H54 (cell line): ENCODE results near the gene CHURC1.
A peak's percentile ranks its signal among the peaks of the same experiment; 100 is the strongest.
"Not testable (repeated sequence)": the region's sequence is repeated elsewhere in the genome, so short reads cannot be mapped to it uniquely, and the experiment has no call there.

Source experiments
- DNase-seq: peaks from one replicate; pipeline ENCODE4 v3.0.0; 2011; ENCODE audit warnings: low spot score, mixed read lengths; ENCODE audit not compliant: insufficient read length
- FAIRE-seq: peaks from 3 replicates; lab custom pipeline; 2011; peaks lifted over from hg19 to GRCh38; lab: Jason Lieb, UNC
- POLR2A ChIP-seq: IDR thresholded peaks from 2 replicates; pipeline ENCODE4 v1.6.1; 2011; ENCODE audit warnings: low read depth, mild to moderate bottlenecking, low read length

CHURC1 gene

GRCh38 chr14:64880221-64881121 lies 33.8 kb upstream of the CHURC1 start:
- FAIRE-seq: no peak
- no peak for TF ChIP-seq POLR2A
- DNase-seq: peak; percentile 61

DNA sequence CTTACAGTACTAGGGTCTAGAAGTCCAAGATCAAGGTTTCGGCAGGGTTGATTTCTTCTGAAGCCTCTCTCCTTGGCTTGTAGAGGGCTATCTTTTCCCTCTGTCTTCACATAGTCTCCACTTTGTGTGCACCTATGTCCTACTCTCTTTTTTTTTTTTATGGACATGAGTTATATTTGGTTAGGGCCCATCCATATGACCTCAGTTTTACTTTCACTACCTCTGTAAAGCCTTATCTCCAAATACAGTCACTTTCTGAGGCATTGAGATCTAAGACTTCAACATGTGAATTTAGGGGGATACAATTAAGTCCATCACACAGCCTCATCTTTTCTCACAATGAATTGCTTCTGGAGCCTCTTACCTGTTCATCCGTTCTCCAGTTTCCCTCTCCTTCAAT lies 28.7 kb upstream of the CHURC1 start:
- FAIRE-seq: no peak
- no peak for TF ChIP-seq POLR2A

GRCh38 chr14:64889352-64889751 lies 24.9 kb upstream of the CHURC1 start:
- no peak for FAIRE-seq
- no peak for TF ChIP-seq POLR2A

More for the DNA sequence above, 28.7 kb upstream of the CHURC1 start:
- no peak for DNase-seq

DNA sequence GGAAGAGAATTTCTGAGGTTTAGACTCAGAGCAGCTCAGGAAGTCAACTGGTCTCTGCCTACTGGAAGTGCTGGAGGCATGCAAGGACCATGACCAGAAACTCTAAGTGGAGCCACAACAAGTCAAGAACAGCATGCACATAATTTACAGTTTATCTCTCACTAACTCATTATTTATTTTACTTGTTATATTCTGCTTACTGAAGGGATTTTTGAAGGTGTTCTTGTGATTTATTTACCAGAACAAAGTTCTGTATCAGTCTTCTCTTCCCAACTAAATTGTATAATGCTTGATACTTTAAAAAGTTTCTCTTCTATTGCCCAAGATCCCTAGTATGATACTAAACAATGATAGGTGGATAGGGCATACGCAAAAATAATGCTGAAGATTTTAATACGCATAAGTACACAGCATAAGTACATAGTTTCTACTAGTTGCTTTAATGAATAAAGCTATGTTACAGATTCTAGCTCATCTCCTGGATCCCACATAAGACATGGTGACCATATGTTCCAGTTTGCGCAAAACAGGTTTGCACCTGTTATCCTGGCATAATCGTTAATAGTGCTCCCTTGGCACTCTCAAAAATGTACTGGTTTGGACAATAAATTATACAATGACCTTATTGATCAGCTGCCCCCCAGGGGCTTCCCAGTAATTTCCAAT lies 22.9 kb upstream of the CHURC1 start:
- DNase-seq: no peak
- TF ChIP-seq POLR2A: no peak
- FAIRE-seq: no peak

More at GRCh38 chr14:64889352-64889751, 24.9 kb upstream of the CHURC1 start:
- no peak for DNase-seq

DNA sequence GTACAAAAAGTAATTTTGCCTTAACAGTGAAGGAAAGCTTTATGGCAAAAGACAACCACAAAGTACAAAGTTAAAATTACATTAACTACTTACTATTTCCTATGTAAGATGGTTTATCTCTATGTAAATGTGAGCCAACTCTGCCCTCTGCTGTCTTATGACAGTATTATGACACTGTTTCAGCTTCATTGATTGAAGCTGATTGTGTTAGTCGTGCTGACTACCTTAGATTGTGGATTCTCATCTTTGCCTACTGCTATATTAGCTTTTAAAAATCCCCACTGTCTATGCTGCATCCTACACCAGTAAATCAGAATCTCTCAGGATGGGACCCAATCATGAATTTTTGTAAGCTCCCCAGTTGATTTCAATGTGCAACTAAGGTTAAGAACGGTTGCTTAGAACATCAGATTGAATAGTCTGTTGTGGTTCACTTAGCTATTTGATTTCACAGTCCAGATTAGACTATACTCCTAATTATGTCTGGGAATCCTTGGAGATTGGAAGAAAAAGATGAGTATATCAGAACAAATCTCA lies 22.3 kb upstream of the CHURC1 start:
- FAIRE-seq (peak; percentile 97), DNase-seq (no peak)
- no peak for TF ChIP-seq POLR2A

- no peak for TF ChIP-seq POLR2A
- FAIRE-seq (peak; percentile 55), DNase-seq (no peak)
These were observed 14.3 kb upstream of the CHURC1 start for GRCh38 chr14:64899958-64900357.

GRCh38 chr14:64906022-64906421 lies 8.2 kb upstream of the CHURC1 start:
- TF ChIP-seq POLR2A: no peak
- FAIRE-seq (no peak), DNase-seq (no peak)

GRCh38 chr14:64910847-64911495 lies 3.3 kb upstream of the CHURC1 start:
- peak; percentile 20 for FAIRE-seq

GRCh38 chr14:64912261-64912660 lies 2.0 kb upstream of the CHURC1 start:
- no peak for TF ChIP-seq POLR2A
- no peak for DNase-seq
- FAIRE-seq: no peak

More at GRCh38 chr14:64910847-64911495, 3.3 kb upstream of the CHURC1 start:
- DNase-seq: no peak
- TF ChIP-seq POLR2A: no peak

- not testable (repeated sequence) for DNase-seq, FAIRE-seq
These were observed 778 bp upstream of the CHURC1 start for GRCh38 chr14:64913477-64913876.

DNA sequence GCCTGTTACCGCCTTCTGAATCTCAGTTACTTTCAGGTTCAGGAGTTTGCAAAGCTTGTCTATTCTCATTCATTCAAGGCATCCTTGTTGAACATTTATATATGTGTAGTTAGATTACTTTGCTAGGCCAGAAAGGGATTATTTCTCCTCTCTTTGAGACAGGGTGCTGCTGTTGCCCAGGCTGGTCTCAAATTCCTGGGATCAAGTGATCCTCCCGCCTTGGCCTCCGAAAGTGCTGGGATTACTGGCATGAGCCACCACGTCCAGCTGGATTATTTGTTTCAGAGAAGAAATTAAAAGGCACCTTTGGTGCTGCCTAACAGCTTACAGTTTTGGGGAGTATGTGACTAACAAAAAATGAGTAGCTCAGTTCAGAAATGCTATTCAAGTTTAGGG lies 772 bp downstream of the CHURC1 start:
- FAIRE-seq (peak; percentile 11), DNase-seq (no peak)
- TF ChIP-seq POLR2A: no peak

- TF ChIP-seq POLR2A: no peak
- DNase-seq: no peak
- FAIRE-seq: peak; percentile 33
These were observed 1.5 kb downstream of the CHURC1 start for GRCh38 chr14:64915797-64916196.

DNA sequence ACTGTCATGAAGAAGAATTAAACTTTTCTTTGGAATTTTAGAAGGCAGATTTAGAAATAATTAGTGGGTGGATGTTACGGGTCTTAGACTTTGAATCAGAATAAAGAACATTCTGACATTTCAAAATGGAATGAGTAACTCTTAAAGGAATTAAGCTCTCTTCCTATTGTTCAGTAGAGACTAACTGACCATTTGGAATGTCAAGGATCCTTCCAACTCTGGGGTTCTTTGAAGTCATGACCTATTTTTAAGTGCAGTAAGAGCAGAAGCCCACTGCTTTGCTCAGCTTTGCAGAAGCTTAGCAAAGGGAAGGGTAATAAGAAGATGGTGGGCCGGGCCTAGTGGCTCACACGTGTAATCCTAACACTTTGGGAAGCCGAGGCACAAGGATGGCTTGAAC lies 4.0 kb downstream of the CHURC1 start:
- no peak for DNase-seq
- no peak for FAIRE-seq
- no peak for TF ChIP-seq POLR2A

DNA sequence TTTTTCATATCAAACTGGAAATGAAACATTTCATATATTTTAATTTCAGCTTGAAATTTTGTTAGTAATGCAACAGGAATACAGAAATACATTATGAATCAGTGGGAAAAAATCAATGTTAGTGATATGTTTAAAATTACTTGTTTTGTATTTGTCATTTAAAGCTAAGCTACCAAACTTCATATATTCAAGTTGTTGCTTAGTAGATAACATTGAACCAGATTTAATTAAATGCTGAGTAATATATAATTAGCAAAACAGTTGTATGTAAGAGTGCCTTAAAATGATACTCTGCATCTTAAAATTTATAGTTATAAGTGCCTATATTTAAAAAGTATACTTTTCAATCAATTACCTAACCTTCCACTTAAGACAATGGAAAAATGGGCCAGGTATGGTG lies 5.0 kb downstream of the CHURC1 start:
- TF ChIP-seq POLR2A: no peak
- DNase-seq: no peak
- FAIRE-seq: no peak
